ENCODE measurements around the gene TMEM201. TPM values are rescaled to one million over a fixed set of nuclear protein-coding genes. Genes with fewer than 3 reads are reported as not detected.

TMEM201 gene
- polyA plus RNA-seq, 2 of the 4 experiments (the other 2 are of a cell fraction) = 1.9 to 8.7 TPM

DNA sequence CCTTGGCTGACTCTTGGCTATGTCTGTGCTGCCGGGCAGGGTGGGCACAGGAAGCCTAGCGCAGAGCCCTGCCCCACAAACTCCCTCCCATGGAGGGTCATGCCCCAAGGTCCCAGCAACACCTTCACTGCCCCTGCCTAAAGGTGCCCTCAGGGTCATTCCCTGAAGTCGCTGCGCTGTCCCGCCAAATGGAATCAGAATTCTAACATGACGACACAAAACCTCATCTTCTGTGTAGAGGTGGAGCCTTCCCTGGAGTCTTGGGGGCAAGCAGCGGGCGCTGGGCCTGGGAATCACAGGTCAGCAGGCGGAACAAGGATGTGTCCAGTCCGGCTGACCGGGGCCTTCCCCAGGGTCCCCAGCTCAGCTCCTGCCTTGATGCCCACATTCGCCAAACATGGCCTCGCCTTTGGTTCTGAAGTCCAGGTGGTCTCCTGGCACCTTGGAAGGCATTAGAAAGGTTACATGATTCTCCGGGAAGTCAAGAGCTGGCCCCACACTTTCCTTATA lies 17.3 kb downstream of the TMEM201 start:
- 94% methylated on average over 12 of the region's 14 CpGs for WGBS (ENCODE audit: missing lambda C conversion rate)
- Histone ChIP-seq H3K4me1 (no peaks in the 10 kb centered on the region), H3K4me2 (no peak overlapping the region), H3K9me3 (no peaks in the 10 kb centered on the region), H3K27ac (no peak overlapping the region), H3K4me3 (no peak overlapping the region)
- ChIA-PET CTCF (interaction anchor here (0.6 kb wide), 1 partner anchor 173 kb away, joined by 4 read pairs; no protein-coding TSS in a partner anchor), POLR2A (no interaction called here)
- ATAC-seq (no peak), FAIRE-seq (no peak), DNase-seq (ENCODE audit: low read depth in 1 of 2, low spot score in 1 of 2) (no peak)
- TF ChIP-seq EHF (CRISPR knock-in tag; IDR thresholded peaks at IDR 0.05) = no peak
- no peak for TF ChIP-seq POLR2AphosphoS2 (conservative IDR thresholded peaks at IDR 0.05; ENCODE audit: low read length)
- TF ChIP-seq, protein P1, sequence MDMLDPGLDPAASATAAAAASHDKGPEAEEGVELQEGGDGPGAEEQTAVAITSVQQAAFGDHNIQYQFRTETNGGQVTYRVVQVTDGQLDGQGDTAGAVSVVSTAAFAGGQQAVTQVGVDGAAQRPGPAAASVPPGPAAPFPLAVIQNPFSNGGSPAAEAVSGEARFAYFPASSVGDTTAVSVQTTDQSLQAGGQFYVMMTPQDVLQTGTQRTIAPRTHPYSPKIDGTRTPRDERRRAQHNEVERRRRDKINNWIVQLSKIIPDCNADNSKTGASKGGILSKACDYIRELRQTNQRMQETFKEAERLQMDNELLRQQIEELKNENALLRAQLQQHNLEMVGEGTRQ (IDR thresholded peaks at IDR 0.05) = no peak

DNA sequence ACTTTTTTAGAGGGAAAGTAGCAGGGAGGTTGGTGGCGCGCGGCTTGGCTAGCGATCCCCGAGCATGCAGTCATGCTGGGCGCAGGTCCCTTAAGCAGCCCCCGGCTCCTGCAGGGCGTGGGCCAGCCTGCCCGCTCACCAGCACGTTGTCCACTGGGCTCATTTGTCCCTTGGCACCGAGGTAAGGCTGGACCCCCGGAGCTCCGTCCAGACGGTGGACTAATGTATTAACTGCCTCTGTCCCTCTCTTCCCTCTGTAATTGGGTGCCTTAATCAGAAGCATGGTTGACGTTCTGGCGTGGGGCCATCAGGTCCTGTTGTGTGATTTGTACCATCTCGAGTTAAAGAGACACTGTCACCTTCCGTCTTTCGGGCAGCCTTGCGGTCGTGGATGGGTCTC lies 17.7 kb downstream of the TMEM201 start:
- 89% methylated on average over 21 of the region's 21 CpGs for WGBS (ENCODE audit: missing lambda C conversion rate)
- DNase-seq (ENCODE audit: low read depth in 1 of 2, low spot score in 1 of 2) (no peak), ATAC-seq (no peak), FAIRE-seq (no peak)
- Histone ChIP-seq H3K27ac (no peak overlapping the region), H3K9me3 (no peaks in the 10 kb centered on the region), H3K4me3 (no peak overlapping the region), H3K4me1 (no peaks in the 10 kb centered on the region), H3K4me2 (no peak overlapping the region)
- no peak for TF ChIP-seq SMC3 (IDR thresholded peaks at IDR 0.05)
- no peak for TF ChIP-seq ZSCAN20 (CRISPR knock-in tag; IDR thresholded peaks at IDR 0.05)
- TF ChIP-seq ZNF302 (CRISPR knock-in tag; IDR thresholded peaks at IDR 0.05) = no peak
- TF ChIP-seq, protein P2, sequence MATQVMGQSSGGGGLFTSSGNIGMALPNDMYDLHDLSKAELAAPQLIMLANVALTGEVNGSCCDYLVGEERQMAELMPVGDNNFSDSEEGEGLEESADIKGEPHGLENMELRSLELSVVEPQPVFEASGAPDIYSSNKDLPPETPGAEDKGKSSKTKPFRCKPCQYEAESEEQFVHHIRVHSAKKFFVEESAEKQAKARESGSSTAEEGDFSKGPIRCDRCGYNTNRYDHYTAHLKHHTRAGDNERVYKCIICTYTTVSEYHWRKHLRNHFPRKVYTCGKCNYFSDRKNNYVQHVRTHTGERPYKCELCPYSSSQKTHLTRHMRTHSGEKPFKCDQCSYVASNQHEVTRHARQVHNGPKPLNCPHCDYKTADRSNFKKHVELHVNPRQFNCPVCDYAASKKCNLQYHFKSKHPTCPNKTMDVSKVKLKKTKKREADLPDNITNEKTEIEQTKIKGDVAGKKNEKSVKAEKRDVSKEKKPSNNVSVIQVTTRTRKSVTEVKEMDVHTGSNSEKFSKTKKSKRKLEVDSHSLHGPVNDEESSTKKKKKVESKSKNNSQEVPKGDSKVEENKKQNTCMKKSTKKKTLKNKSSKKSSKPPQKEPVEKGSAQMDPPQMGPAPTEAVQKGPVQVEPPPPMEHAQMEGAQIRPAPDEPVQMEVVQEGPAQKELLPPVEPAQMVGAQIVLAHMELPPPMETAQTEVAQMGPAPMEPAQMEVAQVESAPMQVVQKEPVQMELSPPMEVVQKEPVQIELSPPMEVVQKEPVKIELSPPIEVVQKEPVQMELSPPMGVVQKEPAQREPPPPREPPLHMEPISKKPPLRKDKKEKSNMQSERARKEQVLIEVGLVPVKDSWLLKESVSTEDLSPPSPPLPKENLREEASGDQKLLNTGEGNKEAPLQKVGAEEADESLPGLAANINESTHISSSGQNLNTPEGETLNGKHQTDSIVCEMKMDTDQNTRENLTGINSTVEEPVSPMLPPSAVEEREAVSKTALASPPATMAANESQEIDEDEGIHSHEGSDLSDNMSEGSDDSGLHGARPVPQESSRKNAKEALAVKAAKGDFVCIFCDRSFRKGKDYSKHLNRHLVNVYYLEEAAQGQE (IDR thresholded peaks at IDR 0.05) = no peak
- TF ChIP-seq CHD4 (IDR thresholded peaks at IDR 0.05; ENCODE audit: borderline replicate concordance) = no peak
- TF ChIP-seq HOXA7 (CRISPR knock-in tag; IDR thresholded peaks at IDR 0.05) = no peak
- TF ChIP-seq, protein P3, sequence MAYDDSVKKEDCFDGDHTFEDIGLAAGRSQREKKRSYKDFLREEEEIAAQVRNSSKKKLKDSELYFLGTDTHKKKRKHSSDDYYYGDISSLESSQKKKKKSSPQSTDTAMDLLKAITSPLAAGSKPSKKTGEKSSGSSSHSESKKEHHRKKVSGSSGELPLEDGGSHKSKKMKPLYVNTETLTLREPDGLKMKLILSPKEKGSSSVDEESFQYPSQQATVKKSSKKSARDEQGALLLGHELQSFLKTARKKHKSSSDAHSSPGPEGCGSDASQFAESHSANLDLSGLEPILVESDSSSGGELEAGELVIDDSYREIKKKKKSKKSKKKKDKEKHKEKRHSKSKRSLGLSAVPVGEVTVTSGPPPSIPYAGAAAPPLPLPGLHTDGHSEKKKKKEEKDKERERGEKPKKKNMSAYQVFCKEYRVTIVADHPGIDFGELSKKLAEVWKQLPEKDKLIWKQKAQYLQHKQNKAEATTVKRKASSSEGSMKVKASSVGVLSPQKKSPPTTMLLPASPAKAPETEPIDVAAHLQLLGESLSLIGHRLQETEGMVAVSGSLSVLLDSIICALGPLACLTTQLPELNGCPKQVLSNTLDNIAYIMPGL (CRISPR knock-in tag; IDR thresholded peaks at IDR 0.05; ENCODE audit: borderline replicate concordance) = no peak
- TF ChIP-seq, protein P4, sequence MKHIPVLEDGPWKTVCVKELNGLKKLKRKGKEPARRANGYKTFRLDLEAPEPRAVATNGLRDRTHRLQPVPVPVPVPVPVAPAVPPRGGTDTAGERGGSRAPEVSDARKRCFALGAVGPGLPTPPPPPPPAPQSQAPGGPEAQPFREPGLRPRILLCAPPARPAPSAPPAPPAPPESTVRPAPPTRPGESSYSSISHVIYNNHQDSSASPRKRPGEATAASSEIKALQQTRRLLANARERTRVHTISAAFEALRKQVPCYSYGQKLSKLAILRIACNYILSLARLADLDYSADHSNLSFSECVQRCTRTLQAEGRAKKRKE (CRISPR knock-in tag; IDR thresholded peaks at IDR 0.05; ENCODE audit: low read depth) = no peak
- TF ChIP-seq NFE2L2 (conservative IDR thresholded peaks at IDR 0.05; ENCODE audit: low read length) = no peak
- TF ChIP-seq, protein P5, sequence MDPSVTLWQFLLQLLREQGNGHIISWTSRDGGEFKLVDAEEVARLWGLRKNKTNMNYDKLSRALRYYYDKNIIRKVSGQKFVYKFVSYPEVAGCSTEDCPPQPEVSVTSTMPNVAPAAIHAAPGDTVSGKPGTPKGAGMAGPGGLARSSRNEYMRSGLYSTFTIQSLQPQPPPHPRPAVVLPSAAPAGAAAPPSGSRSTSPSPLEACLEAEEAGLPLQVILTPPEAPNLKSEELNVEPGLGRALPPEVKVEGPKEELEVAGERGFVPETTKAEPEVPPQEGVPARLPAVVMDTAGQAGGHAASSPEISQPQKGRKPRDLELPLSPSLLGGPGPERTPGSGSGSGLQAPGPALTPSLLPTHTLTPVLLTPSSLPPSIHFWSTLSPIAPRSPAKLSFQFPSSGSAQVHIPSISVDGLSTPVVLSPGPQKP (IDR thresholded peaks at IDR 0.05; ENCODE audit: low read depth, low read length) = no peak
- TF ChIP-seq RNF2 (IDR thresholded peaks at IDR 0.05; ENCODE audit: borderline replicate concordance, low read depth) = no peak
- ChIA-PET CTCF (no interaction called here), POLR2A (no interaction called here)

Data from A549 (cell line).